MM.1S (cell line): ENCODE measurements around the gene BIRC6.

Source experiments
- EZH2 ChIP-seq: fragments of 300-600 bp; sonication (generic); optimal IDR thresholded peaks from 2 replicates; pipeline ENCODE3; 2017; ENCODE audit warnings: low read depth, mild to moderate bottlenecking, antibody characterized with exemption, low read length, mixed read lengths
- TF ChIP-seq, protein P1 (sequence below): fragments of 300-600 bp; sonication (generic); IDR thresholded peaks from 2 replicates; pipeline ENCODE4 v1.5.1; 2016; ENCODE audit warnings: antibody characterized with exemption, low read length, mixed read lengths

DNA sequence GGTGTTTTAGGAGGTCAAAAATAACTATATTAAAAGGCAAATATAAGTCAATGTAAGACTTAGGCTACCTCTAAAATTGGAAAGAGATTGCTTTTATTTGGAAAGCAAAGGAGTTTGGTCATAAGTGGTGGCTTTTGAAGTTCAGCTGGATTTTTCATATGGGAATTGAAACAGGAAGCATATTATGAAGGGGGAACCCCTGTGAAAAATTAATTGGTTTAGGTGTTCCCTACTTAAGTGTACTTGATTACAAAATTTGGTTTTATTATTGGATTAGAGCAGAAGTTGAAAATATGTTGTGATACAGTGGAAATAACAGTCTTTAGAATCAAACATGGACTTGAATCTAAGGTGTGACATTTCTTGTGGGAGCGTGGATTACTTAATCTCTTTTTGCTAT, 149.6 kb downstream of the BIRC6 start:
- TF ChIP-seq, protein P1, sequence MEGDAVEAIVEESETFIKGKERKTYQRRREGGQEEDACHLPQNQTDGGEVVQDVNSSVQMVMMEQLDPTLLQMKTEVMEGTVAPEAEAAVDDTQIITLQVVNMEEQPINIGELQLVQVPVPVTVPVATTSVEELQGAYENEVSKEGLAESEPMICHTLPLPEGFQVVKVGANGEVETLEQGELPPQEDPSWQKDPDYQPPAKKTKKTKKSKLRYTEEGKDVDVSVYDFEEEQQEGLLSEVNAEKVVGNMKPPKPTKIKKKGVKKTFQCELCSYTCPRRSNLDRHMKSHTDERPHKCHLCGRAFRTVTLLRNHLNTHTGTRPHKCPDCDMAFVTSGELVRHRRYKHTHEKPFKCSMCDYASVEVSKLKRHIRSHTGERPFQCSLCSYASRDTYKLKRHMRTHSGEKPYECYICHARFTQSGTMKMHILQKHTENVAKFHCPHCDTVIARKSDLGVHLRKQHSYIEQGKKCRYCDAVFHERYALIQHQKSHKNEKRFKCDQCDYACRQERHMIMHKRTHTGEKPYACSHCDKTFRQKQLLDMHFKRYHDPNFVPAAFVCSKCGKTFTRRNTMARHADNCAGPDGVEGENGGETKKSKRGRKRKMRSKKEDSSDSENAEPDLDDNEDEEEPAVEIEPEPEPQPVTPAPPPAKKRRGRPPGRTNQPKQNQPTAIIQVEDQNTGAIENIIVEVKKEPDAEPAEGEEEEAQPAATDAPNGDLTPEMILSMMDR: no peak
- no peak for TF ChIP-seq EZH2
